Loucy (cell line): ENCODE results near the gene CDCP1.

Experiments
- H2AFZ ChIP-seq: fragments of 200-600 bp; sonication (generic); 2 replicates; pipeline ENCODE4 v1.6.0; 2016; ENCODE audit warnings: antibody characterized with exemption, mild to moderate bottlenecking, low read length, moderate library complexity
- H3F3A ChIP-seq: fragments of 200-600 bp; 2 replicates; pipeline ENCODE4 v1.6.0; 2016; ENCODE audit warnings: antibody characterized with exemption, low read depth, mild to moderate bottlenecking
- H3K27me3 ChIP-seq: fragments of 200-600 bp; sonication (generic); 2 replicates; pipeline ENCODE4 v1.6.1; 2014; ENCODE audit warnings: low read length, mild to moderate bottlenecking; ENCODE audit not compliant: insufficient read depth, poor library complexity, severe bottlenecking
- H3K36me3 ChIP-seq: fragments of 200-600 bp; sonication (generic); 2 replicates; pipeline ENCODE4 v1.6.1; 2016; ENCODE audit warnings: low read length; ENCODE audit not compliant: insufficient read depth
- H3K4me1 ChIP-seq: fragments of 200-600 bp; sonication (generic); 2 replicates; pipeline ENCODE4 v1.5.1; 2014; ENCODE audit warnings: low read length, mild to moderate bottlenecking; ENCODE audit not compliant: insufficient read depth, poor library complexity, severe bottlenecking
- H3K4me2 ChIP-seq: fragments of 200-600 bp; sonication (generic); 2 replicates; pipeline ENCODE4 v1.6.0; 2014; ENCODE audit warnings: antibody characterized with exemption, low read length, low read depth, mild to moderate bottlenecking; ENCODE audit not compliant: poor library complexity, severe bottlenecking
- H3K4me3 ChIP-seq: fragments of 200-600 bp; sonication (generic); 2 replicates; pipeline ENCODE4 v1.5.1; 2014; ENCODE audit warnings: low read length, mild to moderate bottlenecking, mixed read lengths; ENCODE audit not compliant: poor library complexity, severe bottlenecking
- H3K79me2 ChIP-seq: fragments of 200-600 bp; sonication (generic); 2 replicates; pipeline ENCODE4 v1.6.1; 2014; ENCODE audit warnings: low read length; ENCODE audit not compliant: insufficient read depth
- H3K9ac ChIP-seq: fragments of 200-600 bp; sonication (generic); 2 replicates; pipeline ENCODE4 v1.6.0; 2014; ENCODE audit warnings: mild to moderate bottlenecking, low read depth, low read length, moderate library complexity; ENCODE audit not compliant: poor library complexity, severe bottlenecking
- H3K9me2 ChIP-seq: fragments of 200-600 bp; sonication (generic); replicated peaks from 2 replicates; pipeline ENCODE4 v1.6.1; 2016; ENCODE audit warnings: low read depth, low read length, mixed read lengths
- H3K9me3 ChIP-seq: fragments of 200-600 bp; sonication (generic); 2 replicates; pipeline ENCODE4 v1.6.1; 2014; ENCODE audit warnings: mild to moderate bottlenecking, antibody characterized with exemption, low read length, low read depth; ENCODE audit not compliant: insufficient read depth
- H4K20me1 ChIP-seq: fragments of 200-600 bp; sonication (generic); 2 replicates; pipeline ENCODE4 v1.6.0; 2014; ENCODE audit warnings: antibody characterized with exemption, low read length, mild to moderate bottlenecking; ENCODE audit not compliant: insufficient read depth, poor library complexity, severe bottlenecking
- CTCF ChIP-seq: fragments of 200-600 bp; sonication (generic); conservative IDR thresholded peaks from 2 replicates; pipeline ENCODE4 v1.5.1; 2014; ENCODE audit warnings: mild to moderate bottlenecking, antibody characterized with exemption, low read length
- EZH2phosphoT487 ChIP-seq: fragments of 200-600 bp; IDR thresholded peaks from 2 replicates; pipeline ENCODE4 v1.6.1; 2018; ENCODE audit warnings: antibody characterized with exemption, mild to moderate bottlenecking, moderate library complexity, borderline replicate concordance

CDCP1 gene

DNA sequence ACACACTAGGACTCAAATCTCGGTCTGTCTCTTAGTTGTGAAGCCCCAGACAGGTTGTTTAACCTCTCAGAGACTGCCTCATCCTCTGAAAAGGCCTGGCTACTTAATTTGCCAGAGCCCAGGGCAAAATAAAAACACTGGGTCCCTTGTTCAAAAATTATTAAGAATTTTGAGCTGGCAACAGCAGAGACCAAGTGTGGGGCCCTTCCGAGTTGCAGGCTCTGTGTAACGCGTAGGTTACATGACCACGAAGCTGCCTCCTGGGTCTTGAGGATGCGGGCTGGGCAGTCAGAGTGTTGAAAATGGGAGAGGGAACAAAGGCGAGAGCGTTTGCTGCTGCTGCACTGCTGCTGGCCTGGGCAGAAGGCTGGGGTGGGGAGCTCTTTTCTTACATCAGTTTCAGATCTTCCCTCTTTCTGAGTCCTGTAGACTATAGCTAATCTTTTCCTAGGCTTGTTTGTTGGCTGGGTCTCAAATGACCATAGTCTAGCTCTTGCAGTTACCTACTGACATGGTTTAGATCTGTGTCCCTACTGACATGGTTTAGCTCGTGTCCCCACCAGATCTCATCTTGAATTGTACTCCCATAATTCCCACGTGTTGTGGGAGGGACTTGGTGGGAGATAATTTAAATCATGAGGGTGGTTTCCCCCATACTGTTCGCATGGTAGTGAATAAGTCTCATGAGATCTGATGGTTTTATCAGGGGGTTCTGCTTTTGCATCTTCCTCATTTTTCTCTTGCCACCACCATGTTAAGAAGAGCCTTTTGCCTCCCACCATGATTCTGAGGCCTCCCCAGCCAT is 70.2 kb downstream of the CDCP1 start:
- H3K4me1 ChIP-seq: peaks cover 17% of the 10 kb centered on the region
- no peak overlapping the region for H2AFZ ChIP-seq

GRCh38 chr3:45071075-45071474 is 75.1 kb downstream of the CDCP1 start:
- Histone ChIP-seq H3K9me2 (no peaks in the 10 kb centered on the region), H3K4me3 (no peak overlapping the region), H3K36me3 (no peaks in the 10 kb centered on the region), H3F3A (no peaks in the 10 kb centered on the region), H3K79me2 (no peaks in the 10 kb centered on the region), H2AFZ (no peak overlapping the region), H4K20me1 (no peaks in the 10 kb centered on the region), H3K27me3 (no peaks in the 10 kb centered on the region), H3K4me1 (peaks cover 11% of the 10 kb centered on the region), H3K9ac (no peak overlapping the region), H3K9me3 (no peaks in the 10 kb centered on the region), H3K4me2 (no peak overlapping the region)
- TF ChIP-seq CTCF (no peak), EZH2phosphoT487 (no peak)

More for the DNA sequence above, 70.2 kb downstream of the CDCP1 start:
- H3K9me2 ChIP-seq: no peaks in the 10 kb centered on the region
- H3K4me3 ChIP-seq: no peak overlapping the region
- no peaks in the 10 kb centered on the region for H4K20me1 ChIP-seq
- no peaks in the 10 kb centered on the region for H3K9me3 ChIP-seq
- no peaks in the 10 kb centered on the region for H3K36me3 ChIP-seq
- no peak overlapping the region for H3K4me2 ChIP-seq
- no peak for TF ChIP-seq EZH2phosphoT487
- TF ChIP-seq CTCF: no peak
- H3K79me2 ChIP-seq: no peaks in the 10 kb centered on the region
- H3F3A ChIP-seq: no peaks in the 10 kb centered on the region
- H3K9ac ChIP-seq: no peak overlapping the region
- H3K27me3 ChIP-seq: no peaks in the 10 kb centered on the region

DNA sequence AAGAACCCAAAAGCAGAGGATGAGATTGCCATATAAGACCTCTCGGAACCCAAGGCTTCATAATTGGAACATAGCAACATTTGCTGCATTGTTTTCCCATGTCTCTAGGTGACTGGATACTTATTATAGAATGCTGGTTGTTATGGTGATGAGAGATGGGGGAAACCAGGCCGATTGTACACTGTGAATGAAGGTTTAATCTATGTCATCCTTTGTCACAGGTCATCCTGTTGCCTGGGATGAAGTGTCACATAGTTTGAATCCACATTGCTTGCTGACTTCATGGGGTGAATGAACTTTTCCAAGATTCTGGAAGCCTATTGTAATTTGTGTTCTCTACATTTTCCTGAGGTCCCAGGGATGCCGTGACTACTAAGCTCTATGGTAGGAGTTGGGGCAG is 78.2 kb downstream of the CDCP1 start:
- Histone ChIP-seq H3K36me3 (no peaks in the 10 kb centered on the region), H3K27me3 (no peaks in the 10 kb centered on the region), H3F3A (no peaks in the 10 kb centered on the region), H3K4me2 (no peak overlapping the region), H3K9ac (no peak overlapping the region), H3K9me3 (no peaks in the 10 kb centered on the region), H3K4me3 (no peak overlapping the region), H2AFZ (no peak overlapping the region), H3K4me1 (peaks cover 16% of the 10 kb centered on the region), H3K9me2 (no peaks in the 10 kb centered on the region), H3K79me2 (no peaks in the 10 kb centered on the region), H4K20me1 (no peaks in the 10 kb centered on the region)
- TF ChIP-seq EZH2phosphoT487 (no peak), CTCF (no peak)
